Measurements from ENCODE around the gene CEP126.
"Not testable (repeated sequence)": the region's sequence is repeated elsewhere in the genome, so short reads cannot be mapped to it uniquely, and the experiment has no call there.

Gene CEP126

DNA sequence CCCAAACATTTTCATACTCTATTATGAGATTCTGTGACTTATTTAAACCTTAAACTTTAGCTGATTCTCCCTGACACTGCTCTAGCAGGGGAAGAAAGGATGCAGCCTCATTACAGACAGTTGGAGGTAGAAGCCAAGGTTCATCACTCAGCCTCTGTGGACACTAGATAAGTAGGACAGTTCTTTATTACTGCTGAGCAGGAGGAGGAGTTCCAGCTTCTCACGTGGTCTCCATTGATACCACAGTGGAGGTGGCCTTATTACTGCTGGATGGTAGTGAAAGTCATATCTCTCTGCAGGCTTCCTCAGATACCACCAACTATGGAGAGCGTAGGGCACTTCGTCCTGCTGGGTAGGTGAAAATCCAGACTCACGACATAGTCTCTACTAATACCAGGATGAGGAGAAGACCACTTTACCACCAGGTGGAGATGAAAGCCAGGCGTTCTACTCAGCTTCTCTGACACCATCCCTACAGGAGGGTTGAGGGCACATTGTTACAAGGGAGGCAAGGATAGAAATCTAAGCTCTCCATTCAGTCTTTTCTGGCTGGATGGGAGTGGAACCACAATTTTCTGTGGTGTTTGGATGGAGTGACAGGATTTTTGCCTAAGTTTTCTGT lies 14.6 kb downstream of the CEP126 start:
- DNase-seq (ENCODE audit: low read depth), result no peak

DNA sequence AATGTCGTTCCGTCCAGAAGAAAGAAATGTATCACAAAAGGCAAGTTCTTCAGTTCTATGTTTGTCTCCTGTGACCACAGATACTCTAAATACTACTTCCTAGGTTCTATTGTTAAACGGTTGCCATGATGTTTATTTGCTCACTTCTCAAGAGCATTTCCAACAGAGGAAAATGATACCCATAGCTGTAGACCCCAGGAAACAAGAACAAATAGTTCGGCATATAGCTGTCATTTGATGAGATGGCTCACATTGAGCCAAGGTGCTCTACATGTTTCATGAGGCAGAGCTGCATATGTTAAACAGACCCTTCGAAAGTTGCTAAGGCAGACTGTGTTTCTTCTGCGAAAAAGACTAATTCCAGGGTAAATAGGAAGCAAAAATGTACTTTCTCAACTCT lies 16.9 kb downstream of the CEP126 start:
- no peak for DNase-seq (ENCODE audit: low read depth)

DNA sequence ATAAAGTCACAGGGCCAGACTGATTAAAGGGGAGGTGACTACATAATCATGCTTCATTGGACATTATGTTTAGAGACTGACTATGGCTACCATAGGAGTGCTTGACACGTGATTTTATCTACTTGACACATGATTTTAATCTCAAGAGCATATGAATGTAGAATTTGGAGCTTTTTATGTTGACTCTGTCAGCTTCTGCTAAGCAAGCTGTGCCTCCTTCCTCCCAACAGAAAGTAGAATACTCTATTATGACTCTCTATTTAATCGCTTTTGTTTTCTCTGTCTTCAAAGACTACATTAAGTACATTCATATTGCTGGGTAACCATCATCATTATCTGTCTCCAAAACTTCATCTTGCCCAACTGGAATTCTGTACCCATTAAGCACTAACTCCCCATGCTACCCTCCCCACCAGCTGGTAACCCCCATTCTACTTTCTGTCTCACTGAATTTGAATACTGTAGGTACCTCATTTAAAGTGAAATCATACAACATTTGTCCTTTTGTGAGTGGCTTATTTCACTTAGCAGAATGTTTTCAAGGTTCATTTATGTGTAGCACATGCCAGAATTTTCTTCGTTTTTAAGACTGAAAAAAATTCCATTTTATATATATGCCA lies 26.2 kb downstream of the CEP126 start:
- DNase-seq (ENCODE audit: low read depth), result no peak

DNA sequence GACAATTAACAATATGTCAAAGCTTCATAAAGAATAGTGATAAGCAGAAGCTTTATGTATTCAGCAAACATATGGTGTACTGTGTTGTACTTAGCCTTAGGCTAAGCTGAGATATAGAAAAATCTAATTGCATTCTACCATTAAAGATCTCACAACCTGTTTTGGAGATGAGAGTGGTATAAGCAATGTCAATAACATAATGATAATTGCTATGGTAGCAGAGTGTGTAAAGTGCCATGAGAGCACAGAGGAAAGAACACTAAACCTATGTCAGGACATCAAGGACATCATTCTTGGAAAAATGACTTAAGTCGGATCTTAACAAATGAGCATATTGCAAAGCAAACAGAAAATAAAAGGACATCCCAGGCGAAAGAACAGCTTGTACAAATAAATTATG lies 30.1 kb downstream of the CEP126 start:
- DNase-seq (ENCODE audit: low read depth), result no peak

DNA sequence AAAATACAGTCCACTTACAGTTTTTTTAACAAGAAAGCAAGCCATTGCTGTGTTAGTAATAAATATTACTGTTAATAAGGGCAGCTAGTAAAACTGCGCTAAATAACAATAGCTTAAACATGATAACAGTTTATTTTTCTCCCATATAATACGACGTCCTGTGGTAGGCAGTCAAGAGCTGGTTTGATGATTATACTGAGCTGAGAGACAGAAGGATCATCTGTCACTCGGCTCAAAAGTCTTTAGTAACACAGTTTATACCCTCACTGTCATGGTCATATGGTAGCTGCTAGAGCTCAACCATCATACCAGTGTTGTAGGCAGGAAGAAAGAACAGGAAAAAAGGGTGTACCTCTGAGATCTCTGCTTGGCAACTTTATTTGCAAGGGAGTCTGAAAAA lies 30.6 kb downstream of the CEP126 start:
- DNase-seq (ENCODE audit: low read depth), result no peak

DNA sequence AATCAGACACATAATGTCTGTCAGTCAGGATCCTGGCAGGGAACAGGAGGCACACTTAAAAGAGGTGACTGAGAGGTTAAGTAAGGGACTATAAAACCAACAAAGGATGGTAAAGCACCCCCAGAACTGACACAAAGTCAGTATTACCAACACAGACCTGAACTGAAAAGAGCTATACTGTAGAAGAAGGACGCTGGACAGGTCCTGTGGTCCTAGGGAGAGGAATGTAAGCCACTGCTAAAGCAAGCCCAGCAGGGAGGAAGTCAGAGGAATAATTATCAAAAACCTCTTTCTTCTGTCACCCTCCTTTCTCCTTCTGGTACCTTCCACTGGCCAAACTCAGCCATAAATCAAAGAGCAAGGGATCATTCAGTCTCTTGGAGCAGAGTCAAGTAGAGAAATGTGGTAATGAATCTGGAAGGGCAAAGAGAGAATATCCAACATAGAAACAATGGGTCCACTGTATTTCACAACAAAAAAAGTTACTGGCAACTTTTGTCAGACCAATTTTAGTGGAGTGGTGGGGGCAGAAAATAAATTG lies 34.9 kb downstream of the CEP126 start:
- no peak for DNase-seq (ENCODE audit: low read depth)

DNA sequence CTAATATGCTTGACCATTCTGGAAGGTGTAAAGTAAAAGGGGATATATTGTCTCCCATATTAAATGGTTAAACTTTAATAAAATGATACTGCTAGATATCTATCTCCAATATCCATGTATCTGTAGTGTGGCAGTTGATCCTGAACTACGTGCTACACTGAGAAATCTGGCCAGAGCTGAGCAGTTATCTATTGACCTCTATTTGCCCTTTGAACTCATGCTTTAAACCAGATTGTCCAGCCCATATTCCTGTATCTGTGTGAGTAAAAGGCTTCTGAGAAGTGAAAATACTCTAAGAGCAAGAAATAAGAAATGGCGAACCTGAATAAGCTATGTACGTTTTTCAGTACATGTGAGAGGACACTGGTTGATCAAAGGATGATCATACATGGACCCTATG lies 40.5 kb downstream of the CEP126 start:
- DNase-seq (ENCODE audit: low read depth), result no peak

DNA sequence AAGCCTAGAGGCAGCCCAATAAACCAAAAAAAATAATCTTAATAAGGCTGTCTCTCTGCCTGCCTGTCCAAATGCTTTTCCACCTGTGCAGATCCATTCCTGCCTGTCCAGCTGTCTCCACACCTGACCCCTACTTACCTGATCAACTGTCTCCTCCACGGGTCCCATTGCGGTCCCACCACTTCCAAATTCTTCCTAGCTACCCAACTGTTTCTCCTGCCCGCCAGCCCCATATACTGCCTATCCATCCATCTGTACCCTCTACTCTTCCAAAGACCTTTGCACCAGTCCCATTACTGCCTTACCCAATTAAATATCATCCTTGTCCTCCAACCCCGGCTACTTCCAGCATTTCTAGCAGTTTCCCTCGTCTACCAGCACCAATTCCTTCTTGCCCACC lies 40.9 kb downstream of the CEP126 start:
- DNase-seq (ENCODE audit: low read depth), result no peak

DNA sequence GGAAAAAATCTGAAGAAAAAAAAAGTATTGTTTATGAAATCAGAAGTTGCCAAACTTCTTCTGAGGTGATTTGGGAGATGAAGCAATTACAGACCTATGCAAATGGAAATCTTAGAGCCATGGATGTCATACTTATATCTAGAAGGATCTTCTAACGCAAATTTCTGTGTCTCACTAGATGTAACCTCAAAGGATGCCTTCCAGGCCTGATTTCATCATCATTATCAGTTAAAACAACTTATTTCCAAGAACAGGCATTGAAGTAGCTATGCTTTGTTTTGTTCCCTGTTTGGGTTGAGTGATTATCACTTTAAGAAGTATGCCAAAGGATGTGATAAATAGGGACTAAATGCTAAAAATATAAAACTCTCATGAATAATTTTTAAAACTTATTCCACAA lies 45.4 kb downstream of the CEP126 start:
- peak; percentile 9 for DNase-seq (ENCODE audit: low read depth)

DNA sequence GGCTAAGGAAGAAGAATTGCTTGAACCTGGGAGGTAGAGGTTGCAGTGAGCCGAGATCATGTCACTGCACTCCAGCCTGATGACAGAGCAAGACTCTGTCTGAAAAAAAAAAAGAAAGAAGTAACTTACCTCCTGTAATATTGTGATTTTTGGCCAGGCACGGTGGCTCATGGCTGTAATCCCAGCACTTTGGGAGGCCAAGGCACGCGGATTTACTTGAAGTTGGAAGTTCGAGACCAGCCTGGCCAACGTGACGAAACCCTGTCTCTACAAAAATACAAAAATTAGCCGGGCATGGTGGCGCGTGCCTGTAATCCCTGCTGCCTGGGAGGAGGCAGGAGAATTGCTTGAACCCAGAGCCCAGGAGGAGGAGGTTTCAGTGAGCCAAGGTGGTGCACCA lies 49.4 kb downstream of the CEP126 start:
- not testable (repeated sequence) for DNase-seq (ENCODE audit: low read depth)

DNA sequence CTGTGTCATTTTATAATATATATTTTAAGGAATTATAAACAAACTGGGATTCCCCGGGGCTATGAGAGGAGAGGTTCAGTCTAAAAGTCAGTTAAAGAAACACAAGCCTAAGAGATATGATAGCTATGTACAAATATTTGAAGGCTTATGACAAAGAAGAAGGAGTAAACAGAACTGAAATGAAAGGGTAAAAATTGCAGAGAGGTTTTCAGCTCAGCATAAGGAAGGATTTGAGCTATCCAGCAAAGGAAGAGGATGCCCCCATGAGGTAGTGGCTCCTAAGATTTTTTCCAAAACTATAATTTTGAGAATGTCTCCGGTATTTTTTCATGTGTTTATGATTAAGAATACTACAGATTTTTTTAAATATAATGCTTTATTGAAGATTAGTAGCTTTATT lies 59.4 kb downstream of the CEP126 start:
- peak; percentile 9 for DNase-seq (ENCODE audit: low read depth)

DNA sequence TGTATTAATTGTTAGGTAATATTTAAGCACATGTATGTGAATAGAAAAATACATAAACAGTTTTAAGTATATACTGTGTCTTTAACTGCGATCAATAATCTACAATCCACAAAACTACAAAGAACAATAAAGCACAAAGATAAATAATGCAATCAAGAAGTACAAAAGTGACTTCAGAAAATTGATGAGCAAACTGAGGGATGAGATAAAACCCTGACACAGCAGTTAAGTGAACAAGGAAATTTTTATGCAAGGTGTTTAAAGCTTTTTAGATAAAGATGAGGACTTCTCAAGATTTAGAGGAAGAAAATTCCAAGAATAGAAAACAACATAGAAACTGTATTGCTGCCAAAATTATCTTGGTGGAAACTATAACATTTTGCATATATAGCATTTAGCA lies 60.0 kb downstream of the CEP126 start:
- no peak for DNase-seq (ENCODE audit: low read depth)

DNA sequence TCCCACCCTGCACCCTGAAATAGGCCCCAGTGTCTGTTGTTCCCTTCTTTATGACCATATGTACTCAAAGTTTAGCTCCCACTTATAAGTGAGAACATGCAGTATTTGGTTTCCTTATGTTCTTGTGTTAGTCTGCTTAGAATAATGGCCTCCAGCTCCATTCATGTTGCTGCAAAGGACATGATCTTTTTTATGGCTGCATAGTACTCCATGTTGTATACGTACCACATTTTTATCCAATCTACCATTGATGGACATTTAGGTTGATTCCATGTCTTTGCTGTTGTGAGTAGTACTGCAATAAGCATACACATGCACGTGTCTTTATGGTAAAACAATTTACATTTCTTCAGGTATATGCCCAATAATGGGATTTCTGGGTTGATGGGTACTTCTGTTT lies 60.9 kb downstream of the CEP126 start:
- no peak for DNase-seq (ENCODE audit: low read depth)

DNA sequence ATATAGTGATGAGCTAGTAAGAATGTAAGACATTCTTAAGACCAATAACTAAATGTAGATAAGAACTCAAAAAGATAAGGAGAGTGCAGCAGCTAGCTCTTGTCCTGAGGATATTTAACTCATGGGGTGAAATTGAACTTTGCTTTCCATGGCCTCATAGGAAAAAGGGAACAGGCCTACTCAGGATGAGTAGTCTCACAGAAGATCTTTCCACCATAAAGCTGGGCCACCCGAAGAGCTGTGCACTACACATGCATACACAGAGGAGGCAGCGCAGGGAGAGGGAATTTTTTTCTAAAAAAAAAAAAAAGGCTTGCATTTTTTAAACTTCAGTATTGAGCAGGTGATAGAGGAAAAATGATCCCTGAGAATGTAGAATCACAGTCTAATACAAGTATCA lies 72.6 kb downstream of the CEP126 start:
- DNase-seq (ENCODE audit: low read depth), result no peak

DNA sequence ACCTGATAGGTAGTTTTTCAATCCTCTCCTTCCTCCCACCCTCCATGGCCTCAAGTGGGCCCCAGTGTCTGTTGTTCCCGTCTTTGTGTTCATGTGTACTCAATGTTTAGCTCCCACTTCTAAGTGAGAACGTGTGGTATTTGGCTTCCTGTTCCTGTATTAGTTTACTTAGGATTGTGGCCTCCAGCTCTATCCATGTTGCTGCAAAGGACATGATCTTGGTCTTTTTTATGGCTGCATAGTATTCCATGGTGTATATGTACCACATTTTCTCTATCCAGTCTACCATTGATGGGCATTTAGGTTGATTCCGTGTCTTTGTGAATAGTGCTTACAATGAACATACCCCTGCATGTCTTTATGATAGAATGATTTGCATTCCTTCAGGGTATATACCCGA lies 78.4 kb downstream of the CEP126 start:
- no peak for DNase-seq (ENCODE audit: low read depth)

DNA sequence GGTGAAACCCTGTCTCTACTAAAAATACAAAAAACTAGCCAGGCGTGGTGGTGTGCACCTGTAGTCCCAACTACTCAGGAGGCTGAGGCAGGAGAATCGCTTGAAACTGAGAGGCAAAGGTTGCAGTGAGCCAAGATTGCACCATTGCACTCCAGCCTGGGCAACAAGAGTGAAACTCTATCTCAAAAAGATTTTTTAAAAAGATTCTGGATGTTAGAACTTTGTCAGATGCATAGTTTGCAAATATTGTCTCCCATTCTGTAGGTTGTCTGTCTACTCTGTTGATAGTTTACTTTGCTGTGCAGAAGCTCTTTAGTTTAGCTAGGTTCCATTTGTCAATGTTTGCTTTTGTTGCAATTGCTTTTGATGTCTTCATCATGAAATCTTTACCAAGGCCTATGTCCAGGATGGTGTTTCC lies 79.3 kb downstream of the CEP126 start:
- DNase-seq (ENCODE audit: low read depth), result not testable (repeated sequence)

DNA sequence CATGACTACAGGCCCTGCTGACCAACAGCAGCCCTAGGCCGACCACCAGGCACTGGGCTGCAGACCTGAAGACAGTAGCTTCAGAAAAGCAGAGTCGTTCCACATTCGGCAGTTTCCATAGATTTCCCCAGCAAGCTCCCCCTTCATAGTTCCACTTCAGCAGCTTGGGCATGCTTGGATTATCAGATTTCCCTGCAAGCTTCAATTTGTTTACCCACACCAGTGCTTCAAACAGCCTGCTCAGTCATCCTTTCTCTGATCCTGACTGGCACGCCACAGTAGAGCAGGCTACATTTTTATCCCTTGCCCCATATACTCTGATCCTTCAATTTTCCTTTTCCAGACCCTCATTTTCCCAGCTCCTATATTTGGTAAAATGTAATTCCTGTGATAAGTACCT lies 81.3 kb downstream of the CEP126 start:
- no peak for DNase-seq (ENCODE audit: low read depth)

DNA sequence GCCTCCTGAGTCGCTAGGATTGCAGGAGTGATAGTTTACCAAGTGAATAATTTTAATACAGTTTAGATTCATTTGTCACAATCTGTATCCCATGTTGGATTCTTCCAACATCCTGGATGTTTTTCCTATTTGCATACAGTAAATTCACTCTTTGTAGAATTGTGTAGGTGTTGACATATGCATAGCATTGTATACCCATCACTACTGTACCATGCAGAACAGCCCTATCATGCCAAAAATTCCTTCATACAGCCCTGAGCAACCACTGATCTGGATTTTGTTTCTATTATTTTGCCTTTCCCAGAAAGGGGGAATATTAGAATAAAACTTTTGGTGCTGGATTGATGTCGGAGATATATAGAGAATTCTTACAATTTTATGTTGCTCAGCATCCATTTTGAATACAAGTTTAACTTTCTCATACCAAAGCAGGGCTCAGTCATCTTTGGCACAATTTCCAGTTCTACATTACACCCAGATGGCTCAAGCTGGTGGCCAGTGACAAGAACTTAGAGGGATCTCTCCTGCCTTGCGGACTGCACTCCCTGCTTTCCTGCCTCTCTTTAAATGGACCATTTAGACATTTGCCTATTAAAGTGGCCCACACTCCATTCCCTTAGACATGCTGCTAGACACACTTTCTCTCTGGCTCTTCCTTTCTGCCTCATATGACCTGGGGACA lies 87.0 kb downstream of the CEP126 start:
- DNase-seq (ENCODE audit: low read depth), result no peak

DNA sequence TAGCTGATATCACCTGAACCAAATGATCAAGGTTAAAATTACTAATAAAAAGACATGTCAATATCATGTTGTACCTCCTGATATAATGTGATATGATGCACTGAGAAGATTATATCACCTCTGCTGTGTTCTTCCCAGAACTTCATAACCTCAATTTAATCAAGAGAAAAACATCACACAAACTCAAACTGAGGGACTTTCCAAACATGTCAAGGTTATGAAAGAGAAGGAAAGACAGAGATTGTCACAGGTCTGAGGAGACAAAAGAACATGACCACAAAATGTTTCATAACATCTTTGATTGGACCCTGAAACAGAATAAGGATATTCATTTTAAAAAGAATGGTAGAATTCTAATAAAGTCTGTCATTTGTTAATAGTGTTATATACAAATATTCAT lies 89.4 kb downstream of the CEP126 start:
- no peak for DNase-seq (ENCODE audit: low read depth)

DNA sequence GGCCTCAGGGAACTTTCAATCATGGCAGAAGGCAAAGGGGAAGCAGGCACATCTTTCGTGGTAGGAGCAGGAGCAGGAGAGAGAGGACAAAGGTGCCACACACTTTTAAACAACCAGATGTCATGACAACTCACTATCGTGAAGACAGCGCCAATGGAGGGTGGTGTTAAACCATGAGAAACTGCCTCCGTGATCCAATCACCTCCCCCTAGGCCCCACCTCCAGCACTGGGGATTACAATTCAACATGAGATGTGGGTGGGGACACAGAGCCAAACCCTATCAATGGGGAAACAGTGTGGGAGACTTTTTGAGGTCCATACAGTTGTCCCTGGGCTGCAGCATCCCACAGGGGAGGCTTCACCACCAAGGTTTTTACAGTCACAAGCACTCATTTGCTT lies 90.5 kb downstream of the CEP126 start:
- no peak for DNase-seq (ENCODE audit: low read depth)

DNA sequence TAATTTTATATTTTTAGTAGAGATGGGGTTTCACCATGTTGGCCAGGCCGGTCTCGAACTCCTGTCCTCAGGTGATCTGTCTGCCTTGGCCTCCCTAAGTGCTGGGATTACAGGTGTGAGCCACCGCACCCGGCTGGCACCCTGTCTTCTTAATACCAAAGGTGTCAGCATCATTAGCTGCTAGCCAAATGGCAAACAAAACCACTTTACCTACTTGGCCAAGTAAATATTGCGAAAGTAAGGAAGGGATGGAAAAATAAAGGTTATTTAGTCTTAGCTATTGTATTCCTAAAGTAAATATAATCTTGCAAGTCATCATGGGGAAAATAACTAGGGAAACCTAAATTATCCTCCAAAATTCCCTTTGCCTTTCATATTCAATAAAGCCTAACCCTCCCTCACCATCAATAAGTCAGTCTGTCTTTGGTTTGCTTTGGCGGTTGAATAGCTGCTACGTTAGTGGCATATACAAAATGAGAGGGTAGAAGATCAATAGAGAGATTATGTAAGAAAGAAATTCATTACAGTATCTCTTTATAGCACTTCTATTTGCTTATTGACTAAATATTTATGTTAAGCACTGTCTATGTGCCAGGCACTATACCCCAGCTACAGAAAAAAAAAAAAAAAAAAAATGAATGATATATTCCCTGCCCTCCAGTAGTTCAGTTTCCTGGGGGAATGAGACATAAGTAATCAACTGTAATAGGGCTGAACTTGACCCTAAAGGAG lies 92.2 kb downstream of the CEP126 start:
- no peak for DNase-seq (ENCODE audit: low read depth)

DNA sequence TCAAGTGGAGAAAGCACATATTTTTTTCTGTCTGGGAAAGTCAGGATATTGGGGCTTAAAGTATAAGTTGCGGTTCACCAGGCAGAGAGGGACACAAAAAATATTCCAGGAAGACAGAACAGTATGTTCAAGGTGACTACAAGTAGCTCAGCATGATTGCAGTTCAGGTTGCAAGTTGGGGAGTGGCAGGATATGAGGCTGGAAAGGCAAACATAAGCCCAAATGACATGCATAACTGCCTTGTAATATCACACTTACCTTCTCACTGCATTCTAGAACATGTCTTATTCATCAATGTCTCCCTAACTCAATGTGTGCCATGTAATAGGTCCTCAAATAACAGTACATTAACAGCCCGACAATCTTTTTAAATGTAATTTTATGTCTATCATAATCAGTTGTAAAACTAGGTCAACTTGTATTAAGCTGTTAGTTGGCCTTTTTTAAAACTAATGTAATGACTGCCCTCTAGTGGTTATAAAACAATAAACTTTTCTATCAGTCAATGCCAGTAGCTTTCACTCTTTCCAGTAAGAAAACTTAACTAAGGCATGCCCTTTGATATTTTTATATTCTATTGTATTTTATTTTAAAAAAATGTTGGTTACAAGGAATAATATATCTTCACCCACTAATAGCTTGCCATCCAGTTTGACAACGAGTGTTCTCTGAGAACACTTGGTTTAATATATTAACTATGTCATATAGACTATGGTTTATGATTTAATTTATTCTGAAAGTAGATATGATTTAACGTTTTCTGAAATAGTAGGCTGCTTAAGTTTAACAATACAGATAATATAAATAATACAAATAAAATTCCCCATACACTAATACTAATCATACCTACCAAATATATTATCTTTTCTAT lies 93.0 kb downstream of the CEP126 start:
- DNase-seq (ENCODE audit: low read depth), result peak; percentile 58

All from iris pigment epithelial cell (primary cell).